Right lobe of liver (tissue), 6 donors: ENCODE results near the gene ZNF862. TPM values are rescaled to one million over a fixed set of nuclear protein-coding genes. Genes with fewer than 3 reads are reported as not detected.

Source experiments
- ATAC-seq, 4 donors: fragments of 200-7000 bp; cut with Tn5 transposase; one replicate each; pipeline ENCODE4 v1.9.1; 2020; ENCODE audit warnings: mild to moderate bottlenecking in 4 of 4, moderate library complexity in 4 of 4
- DNase-seq, 3 donors: peaks; one replicate each; pipeline ENCODE4 v3.0.0-alpha.2; 2020
- H3K27ac ChIP-seq, 3 donors: fragments of 200-600 bp; one replicate each; pipeline ENCODE4 v1.8.0; 2022
- H3K27me3 ChIP-seq, 2 donors: fragments of 200-600 bp; one replicate each; pipeline ENCODE4 v1.8.0; 2022
- H3K36me3 ChIP-seq, 4 donors: fragments of 200-600 bp; sonication (generic) in 1 of 4; one replicate each; pipeline versions ENCODE4 v1.5.1 to v1.8.0; 2017 to 2022; ENCODE audit warnings: control low read depth in 1 of 4
- H3K4me1 ChIP-seq, 4 donors: fragments of 200-600 bp; sonication (generic) in 1 of 4; one replicate each; pipeline versions ENCODE4 v1.5.1 to v1.8.0; 2017 to 2022; ENCODE audit warnings: control low read depth in 1 of 4
- H3K4me3 ChIP-seq, 3 donors: fragments of 200-600 bp; one replicate each; pipeline ENCODE4 v1.8.0; 2022
- H3K9me3 ChIP-seq, 4 donors: fragments of 200-600 bp; sonication (generic) in 1 of 4; one replicate each; pipeline versions ENCODE4 v1.5.1 to v1.8.0; 2017 to 2022; ENCODE audit warnings: control low read depth in 1 of 4
- CTCF ChIP-seq, 4 donors: fragments of 200-600 bp in 3 of 4; fragments of 450-650 bp in 1 of 4; IDR thresholded peaks; one replicate each; pipeline versions ENCODE4 v1.5.1 to v1.8.0; 2016 to 2022; ENCODE audit warnings: antibody characterized with exemption in 4 of 4, mild to moderate bottlenecking in 2 of 4
- POLR2A ChIP-seq: fragments of 450-650 bp; IDR thresholded peaks from one replicate; pipeline ENCODE4 v1.6.1; 2017; ENCODE audit warnings: antibody characterized with exemption, mild to moderate bottlenecking
- WGBS: methylation state at CpG from one replicate; pipeline ENCODE4 v1.1.6; 2018; ENCODE audit warnings: low coverage, low lambda C conversion rate; ENCODE audit not compliant: insufficient coverage; ENCODE audit errors: missing lambda C conversion rate; 5-methylcytosine and 5-hydroxymethylcytosine counted together
- intact Hi-C, 2 donors: fragments of 100-400 bp; cut with DNase I; formaldehyde crosslinking; loops; one replicate each; pipeline versions ENCODE4 v1.11.2 to v1.14.1; 2022
- total RNA-seq, 6 experiments: library from RNA; depleted of rRNA in 2 of 6; stranded (reverse); fragments of >200 nt in 2 of 6; fragmentation: NEBNext Ultra II Directional in 3 of 6; extraction: Animal tissue kit (Norgen Biotek cat#: 25700) in 3 of 6; gene quantifications; one replicate each; pipeline versions ENCODE4 v1.1.0 to v1.2.4, GENCODE V29; 2016 to 2023
- donor health status: DM: no; HTN: yes; CAD: no.
- donor health status: DM: no; HTN: no; CAD: no.
- donor health status: DM: no; HTN: no; CAD: no.
- donor health status: DM: no; HTN: yes; CAD: no.
- donor health status: DM: no; HTN: yes; CAD: no.

Gene ZNF862
- total RNA-seq, 6 experiments from 2014 or later = 2.5 to 11.3 (median 7.1) TPM

- Histone ChIP-seq H3K27ac (no peak overlapping the region), H3K36me3 (no peaks in the 10 kb centered on the region), H3K4me3 (no peak overlapping the region), H3K27me3 (no peaks in the 10 kb centered on the region), H3K4me1 (no peaks in the 10 kb centered on the region), H3K9me3 (no peaks in the 10 kb centered on the region)
- 93% methylated on average over 7 of the region's 13 CpGs for WGBS
- ATAC-seq = no peak
- DNase-seq = no peak
- no peak for TF ChIP-seq POLR2A
- no peak for TF ChIP-seq CTCF (IDR thresholded peaks at IDR 0.05)
- intact Hi-C loops = loop anchor here in 1 of 2 donors (5.0 kb wide), 1 partner anchor 242 kb away; no protein-coding TSS in a partner anchor
Observed at GRCh38 chr7:149800169-149800555, 38.0 kb upstream of the ZNF862 start.

- H3K36me3 ChIP-seq = no peaks in the 10 kb centered on the region
- no peak for ATAC-seq
- no peak overlapping the region for H3K4me3 ChIP-seq
- no peaks in the 10 kb centered on the region for H3K4me1 ChIP-seq
- H3K27ac ChIP-seq = no peak overlapping the region
- DNase-seq = no peak
- intact Hi-C loops = loop anchor here in 1 of 2 donors (5.0 kb wide), 1 partner anchor 241 kb away; no protein-coding TSS in a partner anchor
- no peaks in the 10 kb centered on the region for H3K27me3 ChIP-seq
- TF ChIP-seq POLR2A (no peak), CTCF (IDR thresholded peaks at IDR 0.05) (no peak)
- WGBS = 96% methylated on average over 2 of the region's 2 CpGs
- H3K9me3 ChIP-seq = no peaks in the 10 kb centered on the region
Observed at GRCh38 chr7:149801002-149801566, 37.1 kb upstream of the ZNF862 start.

GRCh38 chr7:149801816-149802215, 36.4 kb upstream of the ZNF862 start:
- H3K4me1 ChIP-seq = no peaks in the 10 kb centered on the region
- ATAC-seq (no peak), DNase-seq (no peak)
- no peak overlapping the region for H3K4me3 ChIP-seq
- no peak overlapping the region for H3K27ac ChIP-seq
- intact Hi-C loops = loop anchor here in 1 of 2 donors (5.0 kb wide), 1 partner anchor 240 kb away; no protein-coding TSS in a partner anchor
- H3K27me3 ChIP-seq = no peaks in the 10 kb centered on the region
- no peaks in the 10 kb centered on the region for H3K9me3 ChIP-seq
- TF ChIP-seq CTCF (IDR thresholded peaks at IDR 0.05) (no peak), POLR2A (no peak)
- no peaks in the 10 kb centered on the region for H3K36me3 ChIP-seq
- WGBS = 98% methylated on average over 6 of the region's 16 CpGs

- no peaks in the 10 kb centered on the region for H3K4me1 ChIP-seq
- ATAC-seq (no peak), DNase-seq (no peak)
- no peaks in the 10 kb centered on the region for H3K27me3 ChIP-seq
- H3K27ac ChIP-seq = no peak overlapping the region
- intact Hi-C loops = loop anchor here in 1 of 2 donors (5.0 kb wide), 1 partner anchor 239 kb away; no protein-coding TSS in a partner anchor
- H3K36me3 ChIP-seq = no peaks in the 10 kb centered on the region
- H3K9me3 ChIP-seq = no peaks in the 10 kb centered on the region
- H3K4me3 ChIP-seq = no peak overlapping the region
- WGBS = no CpG with 5 or more reads among the region's 12 CpGs
- TF ChIP-seq CTCF (IDR thresholded peaks at IDR 0.05) (no peak), POLR2A (no peak)
Observed at GRCh38 chr7:149802966-149803365, 35.2 kb upstream of the ZNF862 start.
